ENCODE measurements around the gene DHRSX.
"Not testable (repeated sequence)": the region's sequence is repeated elsewhere in the genome, so short reads cannot be mapped to it uniquely, and the experiment has no call there.

DHRSX gene

DNA sequence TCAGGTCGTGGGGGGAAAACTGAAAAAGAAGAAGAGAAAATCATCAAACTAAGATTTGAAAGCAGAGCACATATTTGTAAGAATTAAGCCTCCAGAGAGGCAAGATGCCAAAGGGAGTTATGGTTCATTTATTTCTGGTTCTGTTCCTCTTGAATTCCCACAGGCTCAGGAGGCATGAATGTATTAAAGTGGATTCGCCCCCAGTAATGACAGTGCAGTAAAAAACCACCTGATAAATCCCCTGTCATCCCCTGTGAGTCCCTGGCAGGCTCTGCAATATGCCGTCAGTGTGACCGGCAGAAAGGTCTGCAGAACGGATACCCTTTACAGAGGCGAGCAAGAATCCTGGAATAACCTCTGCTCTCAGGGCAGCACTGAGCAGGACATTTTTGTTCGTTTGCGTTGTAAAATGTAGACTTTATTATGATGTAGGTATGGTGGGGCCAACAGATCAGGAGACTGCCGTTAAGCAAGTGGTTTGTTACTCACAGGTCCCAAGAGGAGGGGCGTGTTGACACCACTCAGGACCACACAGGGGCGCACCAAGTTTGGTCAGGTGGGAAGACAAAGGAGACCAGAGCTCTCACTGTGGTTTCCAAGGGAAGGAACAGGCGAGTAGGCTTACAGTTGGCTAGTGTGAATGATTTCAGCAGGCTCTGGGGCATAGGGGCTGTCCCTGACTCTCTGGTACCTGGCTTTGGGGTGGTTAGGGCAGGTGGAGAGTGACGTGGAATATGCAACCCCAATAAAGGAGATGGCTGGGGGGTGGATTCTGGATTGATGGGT, 75.3 kb downstream of the DHRSX start:
- no peak for DNase-seq (ENCODE audit: low read depth in 2 of 2)

DNA sequence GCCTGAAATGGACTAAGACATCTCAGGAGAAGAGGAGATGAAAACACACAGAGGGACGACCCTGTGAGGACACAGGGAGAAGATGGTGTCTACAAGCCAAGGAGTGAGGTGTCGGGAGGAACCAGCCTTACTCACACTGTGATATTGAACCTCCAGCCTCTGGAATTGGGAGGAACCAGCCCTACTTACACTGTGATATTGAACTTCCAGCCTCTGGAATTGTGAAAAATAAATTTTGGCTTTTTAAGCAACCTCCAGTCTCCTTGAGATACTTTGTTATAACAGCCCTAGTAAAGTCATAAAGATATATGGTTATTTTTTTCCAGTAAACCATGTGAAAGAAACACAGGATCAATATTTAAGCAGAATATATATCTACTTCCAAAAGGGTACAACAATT, 76.5 kb downstream of the DHRSX start:
- no peak for DNase-seq (ENCODE audit: low read depth in 2 of 2)

DNA sequence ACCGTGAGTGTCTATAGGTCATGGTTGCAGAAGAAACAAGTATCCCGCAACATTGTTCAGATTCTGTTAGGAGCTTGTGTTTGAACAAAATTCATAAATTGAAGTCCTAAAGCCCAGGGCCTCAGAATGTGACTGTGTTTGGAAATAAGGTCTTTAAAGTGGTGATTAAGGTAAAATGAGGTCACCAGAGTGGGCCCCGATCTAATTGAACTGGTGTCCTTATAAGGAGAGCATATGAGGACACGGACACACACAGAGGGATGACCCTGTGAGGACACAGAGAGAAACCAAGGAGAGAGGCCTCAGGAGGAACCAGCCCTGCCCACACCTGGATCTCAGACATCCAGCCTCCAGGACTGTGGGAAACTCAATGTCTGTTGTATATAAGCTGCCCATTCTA, 76.9 kb downstream of the DHRSX start:
- DNase-seq (ENCODE audit: low read depth in 2 of 2) = no peak

DNA sequence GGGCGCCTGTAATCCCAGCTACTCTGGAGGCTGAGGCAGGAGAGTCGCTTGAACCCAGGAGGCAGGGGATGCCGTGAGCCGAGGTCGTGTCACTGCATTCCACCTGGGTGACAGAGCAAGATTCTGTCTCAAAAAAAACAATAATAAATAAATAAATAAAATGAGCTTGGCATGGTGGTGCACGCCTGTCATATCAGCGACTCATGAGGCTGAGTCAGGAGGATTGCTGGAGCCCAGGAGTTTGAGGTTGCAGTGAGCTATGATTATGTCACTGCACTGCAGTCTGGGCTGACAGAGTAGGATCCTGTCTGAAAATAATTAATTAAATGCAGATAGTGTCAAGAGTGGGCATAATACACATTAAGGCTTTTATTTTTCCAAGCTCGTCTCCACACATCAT, 77.5 kb downstream of the DHRSX start:
- no peak for DNase-seq (ENCODE audit: low read depth in 2 of 2)

DNA sequence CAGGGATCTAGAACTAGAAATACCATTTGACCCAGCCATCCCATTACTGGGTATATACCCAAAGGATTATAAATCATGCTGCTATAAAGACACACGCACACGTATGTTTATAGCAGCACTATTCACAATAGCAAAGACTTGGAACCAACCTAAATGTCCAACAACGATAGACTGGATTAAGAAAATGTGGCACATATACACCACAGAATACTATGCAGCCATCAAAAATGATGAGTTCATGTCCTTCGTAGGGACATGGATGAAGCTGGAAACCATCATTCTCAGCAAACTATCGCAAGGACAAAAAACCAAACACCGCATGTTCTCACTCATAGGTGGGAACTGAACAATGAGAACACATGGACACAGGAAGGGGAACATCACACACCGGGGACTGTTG, 81.4 kb downstream of the DHRSX start:
- DNase-seq (ENCODE audit: low read depth in 2 of 2) = not testable (repeated sequence)

DNA sequence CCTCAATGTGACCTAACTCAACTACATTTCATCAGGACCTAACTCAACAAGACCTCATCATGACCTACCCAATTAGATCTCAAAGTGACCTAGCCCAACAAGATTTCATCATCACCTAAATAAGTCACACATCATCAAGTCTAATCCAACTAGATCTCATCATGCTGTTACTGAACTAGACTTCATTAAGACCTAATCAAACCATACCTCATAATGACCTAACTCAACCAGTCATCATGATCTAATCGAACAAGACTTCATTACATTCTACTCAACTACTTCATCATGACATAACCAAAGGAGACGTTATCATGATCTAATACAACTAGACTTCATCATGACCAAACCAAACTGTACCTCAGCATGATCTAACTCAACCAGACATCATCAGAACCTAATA, 82.8 kb downstream of the DHRSX start:
- DNase-seq (ENCODE audit: low read depth in 2 of 2) = no peak

DNA sequence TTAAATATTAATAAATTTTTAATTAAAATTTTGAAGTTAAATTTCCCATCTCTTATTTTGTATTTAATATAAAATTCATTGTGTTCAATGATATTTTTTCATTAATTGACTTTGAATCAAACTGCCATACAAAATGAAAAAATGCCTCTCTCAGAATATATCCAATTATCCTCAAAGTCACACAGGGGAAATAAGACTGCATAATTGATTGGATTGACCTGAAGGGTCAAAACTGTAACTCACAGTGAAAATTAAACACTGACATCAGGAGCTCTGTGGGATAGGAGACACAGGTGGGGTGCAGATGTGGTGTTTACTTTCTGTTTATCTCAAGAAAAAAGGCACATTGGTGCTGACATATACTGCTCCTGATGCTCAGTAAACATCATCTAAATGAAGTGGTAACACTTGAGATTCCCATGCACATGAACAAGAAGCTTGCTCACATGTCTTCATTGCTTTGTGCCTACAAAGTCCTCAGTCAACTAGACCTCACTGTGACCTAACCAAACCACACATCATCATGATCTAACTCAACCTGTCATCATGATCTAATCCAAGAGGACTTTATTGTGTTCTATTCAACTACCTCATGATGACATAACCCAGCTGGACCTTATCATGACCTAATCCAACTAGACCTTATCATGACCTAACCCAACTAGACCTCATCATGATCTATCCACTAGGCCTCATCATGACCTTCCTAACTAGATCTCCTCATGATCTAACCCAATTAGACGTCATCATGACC, 83.7 kb downstream of the DHRSX start:
- no peak for DNase-seq (ENCODE audit: low read depth in 2 of 2)

DNA sequence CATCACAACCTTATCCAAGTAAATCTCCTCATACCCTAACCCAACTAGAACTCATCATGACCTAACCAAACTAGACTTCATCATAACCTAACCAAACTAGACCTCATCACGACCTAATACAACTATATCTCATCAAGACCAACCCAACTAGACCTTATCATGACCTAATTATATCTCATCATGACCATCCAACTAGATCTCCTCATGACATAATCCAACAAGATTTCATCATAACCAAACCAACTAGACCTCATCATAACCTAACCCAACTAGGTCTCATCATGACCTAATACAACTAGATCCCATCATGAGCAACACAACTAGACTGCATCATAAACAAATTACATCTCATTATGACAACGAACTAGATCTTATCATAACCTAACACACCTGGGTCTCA, 86.4 kb downstream of the DHRSX start:
- no peak for DNase-seq (ENCODE audit: low read depth in 2 of 2)

DNA sequence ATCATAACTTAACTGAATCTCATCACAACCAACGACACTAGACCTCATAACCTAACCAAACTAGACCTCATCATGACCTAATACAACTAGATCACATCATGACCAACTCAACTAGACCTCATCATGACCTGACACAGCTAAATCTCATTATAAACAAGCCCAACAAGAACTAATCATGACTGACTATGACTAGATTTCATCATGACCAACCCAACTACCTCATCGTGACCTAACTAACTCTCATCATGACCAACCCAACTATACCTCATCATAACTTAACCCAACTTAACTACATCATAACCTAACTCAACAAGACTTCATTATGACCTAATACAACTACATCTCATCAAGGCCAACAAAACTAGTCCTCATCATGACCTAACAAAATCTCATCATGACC, 86.8 kb downstream of the DHRSX start:
- DNase-seq (ENCODE audit: low read depth in 2 of 2) = no peak

DNA sequence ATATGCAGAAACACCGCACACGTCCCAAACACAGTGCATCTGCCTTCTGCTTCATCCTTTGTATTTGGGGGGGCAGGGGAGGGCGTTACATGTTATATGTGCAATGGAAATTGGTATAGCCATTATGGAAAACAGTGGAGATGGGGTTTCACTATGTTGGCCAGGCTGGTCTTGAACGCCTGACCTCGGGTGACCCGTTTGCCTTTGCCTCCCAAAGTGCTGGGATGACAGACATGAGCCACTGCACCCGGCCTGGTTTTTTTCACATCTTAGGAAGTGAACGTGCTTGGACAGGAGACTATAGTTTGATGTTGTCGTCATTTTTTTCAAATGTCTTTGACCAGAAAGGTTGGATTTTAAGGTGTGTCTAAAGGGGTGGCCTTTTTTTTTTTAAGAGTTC, 88.6 kb downstream of the DHRSX start:
- DNase-seq (ENCODE audit: low read depth in 2 of 2) = no peak

DNA sequence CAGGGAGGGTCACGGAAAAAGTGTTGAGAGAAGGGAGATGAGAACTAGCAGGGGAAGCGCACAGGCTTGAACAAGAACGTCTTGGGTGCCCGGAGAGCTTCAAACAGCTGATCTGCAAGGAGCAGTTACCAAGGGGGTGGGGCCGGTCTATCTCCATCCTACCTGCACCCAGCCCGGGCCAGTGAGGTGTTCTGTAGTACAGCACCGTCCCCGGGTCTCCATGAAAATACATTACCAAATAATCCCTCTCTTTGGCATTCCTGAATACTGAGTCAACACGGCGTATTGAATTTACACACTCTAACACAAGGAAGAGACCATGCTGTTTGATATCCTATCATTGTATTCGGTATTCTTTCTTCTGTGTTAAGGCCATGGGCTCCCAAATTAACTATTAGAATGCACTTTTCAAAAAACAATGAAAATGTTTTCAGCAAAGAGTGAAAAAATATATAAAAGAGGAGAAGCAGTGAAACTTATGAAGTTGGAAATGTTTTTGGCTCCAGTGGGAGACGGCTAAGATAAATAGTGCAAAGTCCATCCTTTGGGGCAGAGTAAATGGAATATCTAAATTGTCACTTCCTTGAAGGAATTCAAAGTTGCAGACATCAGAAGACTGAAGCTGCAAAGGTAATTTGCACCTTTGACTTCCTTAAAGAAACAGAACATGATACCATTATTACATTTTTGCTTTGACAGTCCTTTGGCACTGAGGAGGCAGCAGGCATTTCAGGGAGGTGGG, 90.3 kb downstream of the DHRSX start:
- no peak for DNase-seq (ENCODE audit: low read depth in 2 of 2)

DNA sequence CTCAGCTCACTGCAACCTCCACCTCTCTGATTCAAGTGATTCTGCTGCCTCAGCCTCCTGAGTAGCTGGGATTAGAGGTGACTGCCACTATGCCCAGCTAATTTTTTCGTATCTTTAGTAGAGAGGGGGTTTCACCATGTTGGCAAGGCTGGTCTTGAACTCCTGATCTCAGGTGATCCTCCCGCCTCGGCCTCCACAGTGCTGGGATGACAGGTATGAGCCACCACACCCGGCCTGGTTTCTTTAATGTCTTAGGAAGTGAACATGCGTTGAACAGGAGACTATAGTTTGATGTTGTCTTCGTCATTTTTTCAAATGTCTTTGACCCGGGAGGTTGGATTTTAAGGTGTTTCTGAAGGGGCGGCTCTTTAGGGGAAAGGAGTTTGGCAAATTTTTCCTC, 91.0 kb downstream of the DHRSX start:
- DNase-seq (ENCODE audit: low read depth in 2 of 2) = no peak

DNA sequence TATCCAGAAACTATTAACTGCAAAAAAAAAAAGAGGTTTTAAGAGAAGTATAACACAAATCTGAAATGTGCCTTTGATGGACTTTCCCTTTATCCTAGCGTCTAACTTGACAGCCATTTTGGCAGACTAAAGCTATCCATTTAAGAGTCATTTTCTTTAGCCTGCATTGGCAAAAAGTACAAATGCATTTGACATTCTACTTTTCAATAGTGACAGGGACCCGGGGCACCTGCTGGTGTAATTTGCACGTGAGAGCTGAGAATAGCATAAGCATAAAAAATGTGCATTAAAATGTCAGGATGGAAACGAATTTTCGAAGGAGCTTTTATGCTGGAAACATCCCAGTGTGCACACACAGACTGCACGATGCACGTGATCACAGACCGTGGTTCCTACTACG, 91.9 kb downstream of the DHRSX start:
- no peak for DNase-seq (ENCODE audit: low read depth in 2 of 2)

DNA sequence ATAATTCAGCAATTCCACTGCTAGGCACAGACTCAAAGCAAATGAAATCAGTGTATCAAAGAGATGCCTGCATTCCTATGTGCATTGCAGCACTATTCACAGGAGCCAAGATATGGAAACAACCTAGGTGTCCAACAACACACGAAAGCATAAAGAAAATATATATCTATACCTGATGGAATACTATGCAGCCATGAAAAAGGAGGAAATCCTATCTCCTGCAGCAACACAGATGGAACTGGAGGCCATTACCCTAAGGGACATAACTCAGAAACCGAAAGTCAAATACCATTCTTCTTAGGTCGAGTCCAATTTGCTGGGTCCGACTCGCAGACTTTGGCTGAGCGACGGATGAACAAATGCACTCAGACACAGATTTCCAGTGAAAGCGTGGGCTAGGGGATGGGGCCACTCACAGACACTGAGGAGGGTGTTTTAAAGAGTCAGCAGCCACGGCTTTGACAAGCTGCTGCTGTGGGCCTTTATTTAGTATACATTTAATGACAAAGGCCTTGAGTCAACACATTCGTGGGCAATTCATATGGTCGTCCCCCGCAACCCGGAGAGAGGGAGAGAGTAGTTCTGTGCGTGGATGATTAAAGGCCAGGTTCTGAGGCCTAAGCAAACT, 93.8 kb downstream of the DHRSX start:
- no peak for DNase-seq (ENCODE audit: low read depth in 2 of 2)

DNA sequence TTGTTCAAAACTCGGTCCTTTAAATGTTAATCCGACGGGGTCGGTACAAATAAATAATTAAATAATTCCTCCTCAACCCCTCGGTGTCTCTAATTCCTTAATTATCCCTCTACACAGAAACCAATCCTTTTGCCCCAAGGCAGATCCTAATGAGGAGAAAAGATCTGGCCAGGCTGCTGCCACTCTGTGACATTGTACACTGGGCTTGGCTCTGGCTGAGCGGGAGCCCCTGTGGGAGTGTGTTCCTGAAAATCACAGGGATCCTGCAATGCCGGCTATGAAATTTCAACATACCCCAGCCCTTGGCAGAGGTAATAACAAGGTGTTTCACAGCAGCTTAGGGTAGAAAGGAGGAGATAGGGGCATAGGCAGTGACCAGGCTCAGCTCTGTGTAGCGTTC, 96.0 kb downstream of the DHRSX start:
- DNase-seq (ENCODE audit: low read depth in 2 of 2) = no peak

DNA sequence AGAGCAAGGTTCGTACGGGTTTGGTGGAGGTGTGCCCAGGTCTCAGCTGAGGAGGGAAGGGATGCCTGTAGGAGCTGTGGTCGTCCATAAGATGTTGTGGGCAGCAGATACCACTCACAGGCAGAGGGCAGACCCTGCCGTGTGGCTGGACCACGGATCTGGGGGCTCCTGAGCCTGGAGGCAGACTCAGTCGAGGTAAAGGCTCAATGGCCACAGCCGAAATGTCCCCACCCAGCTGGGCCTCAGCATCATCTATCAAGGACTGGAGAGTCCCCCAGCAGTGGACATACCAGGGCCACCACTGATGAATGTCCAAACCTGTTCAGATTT, 98.5 kb downstream of the DHRSX start:
- no peak for DNase-seq (ENCODE audit: low read depth in 2 of 2)

DNA sequence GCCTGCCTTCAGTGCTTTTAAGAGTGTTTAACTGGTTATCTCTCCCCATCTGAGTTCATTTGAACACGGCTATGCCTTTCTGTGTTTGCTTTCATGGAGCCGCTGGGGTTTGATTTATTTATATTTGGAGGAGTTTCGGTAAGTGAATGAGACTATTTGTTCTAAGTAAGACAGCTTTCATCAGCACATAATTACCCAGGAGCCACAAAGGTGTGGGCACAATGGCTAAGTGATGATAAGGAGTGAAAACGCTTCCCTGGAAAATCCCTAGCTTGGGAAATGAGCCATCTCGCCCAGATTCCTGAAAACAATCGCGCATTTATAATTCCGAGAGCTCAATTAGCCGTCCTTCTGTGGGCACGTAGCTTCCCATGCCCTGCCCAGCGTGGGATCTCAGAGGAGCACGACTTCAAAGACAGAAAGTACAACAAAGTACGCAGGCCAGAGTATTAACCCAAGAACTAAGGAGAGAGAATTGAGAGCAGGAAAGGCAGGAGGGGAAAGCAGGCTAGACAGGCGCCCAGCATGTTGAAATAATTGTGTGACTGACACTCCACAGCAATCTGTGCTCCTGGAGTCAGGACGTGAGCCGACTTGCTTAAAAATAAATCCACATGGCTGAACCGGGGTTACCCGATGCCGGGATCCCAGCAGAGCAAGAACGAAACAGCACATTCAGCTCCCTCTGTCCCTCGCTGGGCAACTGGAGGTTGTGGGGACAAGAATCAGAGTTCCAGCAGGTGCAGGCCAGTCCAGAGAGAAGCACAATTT, 99.0 kb downstream of the DHRSX start:
- no peak for DNase-seq (ENCODE audit: low read depth in 2 of 2)

DNA sequence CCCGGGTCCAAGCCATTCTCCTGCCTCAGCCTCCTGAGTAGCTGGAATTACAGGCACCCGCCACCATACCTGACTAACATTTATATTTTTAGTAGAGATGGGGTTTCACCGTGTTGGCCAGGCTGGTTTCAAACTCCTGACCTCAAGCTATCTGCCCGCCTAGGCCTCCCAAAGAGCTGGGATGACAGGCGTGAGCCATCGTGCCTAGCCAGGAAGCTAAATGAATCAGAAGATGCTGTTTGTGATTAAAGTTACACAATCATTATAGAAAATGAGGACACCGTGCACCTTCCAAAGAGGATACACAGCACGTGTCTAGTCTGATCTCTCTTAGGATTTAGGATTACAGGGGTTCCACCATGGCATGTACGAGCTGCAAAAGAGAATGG, 99.6 kb downstream of the DHRSX start:
- DNase-seq (ENCODE audit: low read depth in 2 of 2) = no peak

DNA sequence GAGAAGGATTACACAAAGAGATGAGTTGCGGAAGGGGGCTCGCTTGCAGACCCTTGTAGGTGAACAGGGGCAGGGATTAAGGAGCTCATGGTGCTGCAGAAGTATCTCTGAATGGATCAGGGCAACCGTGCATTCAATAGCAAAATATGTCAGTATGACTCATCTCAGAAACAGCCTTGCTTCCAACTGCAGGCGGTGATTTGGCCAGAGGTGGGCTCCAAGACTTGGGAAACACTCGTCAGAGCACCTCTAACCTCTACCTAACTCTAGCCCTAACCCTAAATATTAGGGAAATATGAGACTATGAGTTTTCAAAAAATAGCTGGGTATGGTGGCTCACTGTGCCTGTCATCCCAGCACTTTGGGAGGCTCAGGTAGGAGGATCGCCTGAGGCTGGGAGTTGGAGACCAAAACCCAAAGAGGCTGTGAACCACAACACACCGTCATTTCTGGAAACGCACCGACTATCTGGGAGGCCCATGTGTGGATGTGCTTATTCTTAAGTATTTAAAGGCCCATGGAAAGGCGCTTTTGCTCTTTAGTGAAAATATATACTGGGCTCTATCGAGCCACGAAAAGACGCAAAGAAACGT, 102.6 kb downstream of the DHRSX start:
- DNase-seq (ENCODE audit: low read depth in 2 of 2) = no peak

DNA sequence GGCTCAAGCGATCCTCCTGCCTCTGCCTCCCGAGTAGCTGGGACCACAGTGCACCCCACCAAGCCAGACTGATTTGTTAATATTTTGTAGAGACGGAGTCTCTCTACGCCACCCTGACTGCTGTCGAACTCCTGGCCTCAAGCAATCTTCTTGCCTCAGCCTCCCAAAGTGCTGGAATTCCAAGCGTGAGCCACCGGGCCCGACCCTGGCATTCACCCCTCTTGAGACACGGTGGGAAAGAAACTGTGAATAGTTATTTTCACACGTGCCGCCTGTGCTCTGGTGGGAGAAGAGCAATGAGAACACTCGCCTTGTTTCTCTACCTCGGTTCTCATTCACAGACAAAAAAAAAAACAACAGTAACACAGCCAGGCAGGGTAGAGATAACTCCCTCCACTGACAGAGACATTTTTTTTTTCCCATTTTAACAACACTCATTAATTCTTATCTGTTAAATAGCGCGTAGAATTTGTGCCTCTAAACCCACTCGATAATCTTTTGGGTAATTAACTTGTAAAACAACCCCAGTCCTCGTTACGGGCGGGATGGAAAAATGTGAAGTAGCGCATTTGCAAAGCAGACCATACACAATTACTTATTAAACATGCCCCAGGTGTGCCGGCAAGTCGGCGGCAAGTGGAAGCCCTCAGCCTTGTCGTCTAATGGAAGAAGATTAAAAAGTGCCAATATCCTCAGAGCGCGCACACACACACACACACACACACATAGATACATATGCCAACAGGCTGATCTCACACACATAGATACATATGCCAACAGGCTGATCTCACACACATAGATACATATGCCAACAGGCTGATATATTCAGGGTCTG, 103.3 kb downstream of the DHRSX start:
- DNase-seq (ENCODE audit: low read depth in 2 of 2) = no peak

All from stimulated activated CD8-positive, alpha-beta memory T cell treated with anti-CD3 and anti-CD28 coated beads, Interleukin-7, amount 100 ng/mL, for 4 hours (primary cell).